ENCODE results near the gene ELFN1.
A peak's percentile ranks its signal among the peaks of the same experiment; 100 is the strongest.

- TF ChIP-seq CTCF (conservative IDR thresholded peaks at IDR 0.05; ENCODE audit: low read length) (peak; percentile 49), EZH2phosphoT487 (IDR thresholded peaks at IDR 0.05; ENCODE audit: borderline replicate concordance) (no peak)
Measured at GRCh38 chr7:1758028-1758858, 88.2 kb downstream of the ELFN1 start.

Data from Loucy (cell line).